C4-2B (cell line): ENCODE data around the gene KRT39.

Source experiments
- H3K27ac ChIP-seq: fragments of 450-650 bp; 2 replicates; pipeline ENCODE4 v1.5.1; 2017
- ZFX ChIP-seq: fragments of 450-650 bp; IDR thresholded peaks from 2 replicates; pipeline ENCODE4 v1.6.1; 2017
- TF ChIP-seq, protein P1 (sequence below): fragments of 450-650 bp; conservative IDR thresholded peaks from 2 replicates; pipeline ENCODE4 v1.5.1; 2017; ENCODE audit warnings: mild to moderate bottlenecking

The KRT39 gene

DNA sequence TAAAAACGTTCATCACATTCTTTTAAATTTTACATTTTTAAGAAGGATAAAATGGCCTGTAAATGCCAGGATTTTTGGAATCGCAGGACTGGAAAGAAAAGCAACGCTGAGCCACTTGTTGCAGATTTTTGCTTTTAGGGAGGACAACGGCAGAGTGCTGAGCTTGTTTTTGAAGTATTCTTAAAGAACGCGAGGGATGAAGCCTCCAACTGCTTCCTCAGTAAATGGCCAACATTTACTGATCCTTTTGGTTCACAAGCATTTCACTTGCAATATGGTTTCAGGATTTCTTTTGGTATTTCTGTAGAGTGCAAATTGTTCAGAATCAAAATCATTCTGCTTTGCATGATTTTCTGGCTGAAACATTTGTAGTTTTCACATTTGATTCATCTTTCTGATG is 26.5 kb downstream of the KRT39 start:
- no peak overlapping the region for H3K27ac ChIP-seq
- TF ChIP-seq, protein P1, sequence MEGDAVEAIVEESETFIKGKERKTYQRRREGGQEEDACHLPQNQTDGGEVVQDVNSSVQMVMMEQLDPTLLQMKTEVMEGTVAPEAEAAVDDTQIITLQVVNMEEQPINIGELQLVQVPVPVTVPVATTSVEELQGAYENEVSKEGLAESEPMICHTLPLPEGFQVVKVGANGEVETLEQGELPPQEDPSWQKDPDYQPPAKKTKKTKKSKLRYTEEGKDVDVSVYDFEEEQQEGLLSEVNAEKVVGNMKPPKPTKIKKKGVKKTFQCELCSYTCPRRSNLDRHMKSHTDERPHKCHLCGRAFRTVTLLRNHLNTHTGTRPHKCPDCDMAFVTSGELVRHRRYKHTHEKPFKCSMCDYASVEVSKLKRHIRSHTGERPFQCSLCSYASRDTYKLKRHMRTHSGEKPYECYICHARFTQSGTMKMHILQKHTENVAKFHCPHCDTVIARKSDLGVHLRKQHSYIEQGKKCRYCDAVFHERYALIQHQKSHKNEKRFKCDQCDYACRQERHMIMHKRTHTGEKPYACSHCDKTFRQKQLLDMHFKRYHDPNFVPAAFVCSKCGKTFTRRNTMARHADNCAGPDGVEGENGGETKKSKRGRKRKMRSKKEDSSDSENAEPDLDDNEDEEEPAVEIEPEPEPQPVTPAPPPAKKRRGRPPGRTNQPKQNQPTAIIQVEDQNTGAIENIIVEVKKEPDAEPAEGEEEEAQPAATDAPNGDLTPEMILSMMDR, result no peak
- TF ChIP-seq ZFX, result no peak

DNA sequence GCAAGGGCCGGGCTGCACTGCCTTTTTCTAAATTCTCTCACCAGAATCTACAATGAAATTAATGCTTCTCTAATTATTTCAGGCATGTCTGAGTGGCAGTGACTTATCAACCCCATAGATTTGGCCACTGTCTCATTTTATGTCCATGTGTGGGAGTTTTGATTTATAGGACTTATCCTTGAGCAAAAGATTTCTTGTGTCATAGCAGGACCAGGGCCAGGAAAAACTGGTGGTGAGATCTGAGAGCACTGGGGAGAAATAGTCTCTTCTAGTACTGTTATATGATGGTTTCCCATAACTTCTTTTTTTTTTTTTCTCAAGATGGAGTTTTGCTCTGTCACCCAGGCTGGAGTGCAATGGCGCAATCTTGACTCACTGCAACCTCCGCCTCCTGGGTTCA is 27.8 kb downstream of the KRT39 start:
- H3K27ac ChIP-seq, result no peak overlapping the region
- TF ChIP-seq, protein P1, result no peak
- no peak for TF ChIP-seq ZFX

DNA sequence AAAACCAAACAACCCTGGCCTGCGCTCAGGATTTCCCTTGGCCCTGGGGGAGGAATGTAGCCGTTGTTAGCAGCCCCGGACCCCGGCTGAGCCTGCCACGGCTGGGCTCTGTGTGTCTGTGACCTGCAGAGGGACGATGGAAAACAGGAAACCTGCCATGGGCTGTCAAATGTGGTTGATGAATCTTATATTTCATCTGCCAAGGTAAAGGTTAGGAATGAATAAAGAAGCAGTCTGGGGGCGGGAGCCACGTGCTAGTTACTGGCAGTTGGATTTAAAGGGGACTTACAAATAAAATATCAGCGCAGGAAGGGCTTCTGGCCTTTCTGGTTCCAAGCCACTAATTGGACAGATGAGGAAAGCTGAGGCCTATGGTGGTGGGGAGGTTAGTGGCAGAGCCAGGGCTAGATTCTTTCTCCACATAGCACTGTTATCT is 29.3 kb downstream of the KRT39 start, which contains the start of gene KRT23:
Gene KRT23, minus strand, starts transcription at position 263 of the 436 bp plus-strand sequence. CDS start 1,043 bp downstream, outside the sequence.
- H3K27ac ChIP-seq, result no peak within 1 kb of the TSS
- TF ChIP-seq ZFX, result no peak
- TF ChIP-seq, protein P1, result no peak

DNA sequence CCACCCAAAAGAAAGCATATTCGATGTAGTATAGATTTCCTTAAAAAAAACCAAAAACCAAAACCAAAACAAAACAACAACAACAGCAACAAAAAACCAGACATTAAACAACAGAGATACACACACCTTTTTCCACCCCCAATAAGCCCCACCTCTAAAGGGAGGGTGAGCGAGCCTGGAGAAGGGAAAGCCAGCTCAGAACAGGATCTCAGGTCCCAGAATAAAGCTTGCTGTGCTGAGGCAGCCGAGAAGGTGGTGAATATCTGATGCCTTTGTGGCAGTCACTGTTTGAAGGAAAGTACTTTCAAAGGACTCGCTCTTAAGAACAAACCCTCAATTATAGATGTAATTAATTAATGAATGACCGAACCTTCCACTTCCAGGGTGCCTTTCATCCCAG is 29.8 kb downstream of the KRT39 start:
- TF ChIP-seq, protein P1, result no peak
- TF ChIP-seq ZFX, result no peak

DNA sequence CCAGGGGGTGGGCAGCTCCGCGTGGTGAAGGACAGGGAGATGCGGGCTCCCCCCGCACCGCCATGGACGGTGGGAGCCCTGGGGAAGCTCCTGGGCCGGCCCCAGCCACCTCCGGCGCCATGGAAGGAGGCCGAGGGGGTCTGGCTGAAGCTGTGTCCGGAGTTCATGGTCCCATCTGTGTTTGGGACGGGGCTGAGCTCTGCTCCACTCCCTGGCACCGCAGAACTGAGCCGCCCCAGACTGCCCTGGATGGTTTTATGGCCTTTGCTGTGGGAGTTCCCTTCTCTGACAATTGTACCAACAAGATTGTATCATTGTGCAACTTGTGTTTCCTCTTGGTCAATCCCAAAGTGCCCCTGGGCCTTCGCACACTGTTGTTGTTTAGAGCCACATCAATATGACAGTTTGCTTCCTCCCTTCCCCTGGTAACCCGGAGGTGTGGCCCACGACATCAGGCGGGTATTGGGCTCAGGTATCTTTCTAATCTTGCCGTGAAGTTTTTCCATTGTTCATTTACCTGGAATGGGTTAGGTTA is 30.2 kb downstream of the KRT39 start:
- no peak overlapping the region for H3K27ac ChIP-seq
- TF ChIP-seq ZFX, result no peak
- TF ChIP-seq, protein P1, result no peak

More for the DNA sequence above, 29.8 kb downstream of the KRT39 start:
- no peak overlapping the region for H3K27ac ChIP-seq

DNA sequence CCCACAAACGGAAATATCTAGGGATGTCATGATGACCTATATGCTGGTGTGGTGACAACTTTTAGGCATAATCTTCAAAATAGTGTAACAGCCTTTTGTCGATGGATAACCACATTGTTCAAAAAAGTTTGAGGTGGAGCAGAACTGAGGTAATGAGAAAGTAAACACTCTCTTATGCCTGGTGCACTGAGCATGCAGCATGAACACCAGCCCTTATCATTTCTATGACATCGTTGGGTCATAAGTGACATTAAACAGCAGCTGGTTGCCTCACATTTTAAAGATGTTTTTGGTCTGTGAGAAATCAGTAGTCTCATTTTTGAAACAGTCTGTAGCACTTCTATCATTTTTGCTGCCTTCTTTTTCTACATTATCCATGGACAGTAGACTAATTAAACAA is 31.1 kb downstream of the KRT39 start:
- H3K27ac ChIP-seq, result no peak overlapping the region
- no peak for TF ChIP-seq ZFX
- TF ChIP-seq, protein P1, result no peak

DNA sequence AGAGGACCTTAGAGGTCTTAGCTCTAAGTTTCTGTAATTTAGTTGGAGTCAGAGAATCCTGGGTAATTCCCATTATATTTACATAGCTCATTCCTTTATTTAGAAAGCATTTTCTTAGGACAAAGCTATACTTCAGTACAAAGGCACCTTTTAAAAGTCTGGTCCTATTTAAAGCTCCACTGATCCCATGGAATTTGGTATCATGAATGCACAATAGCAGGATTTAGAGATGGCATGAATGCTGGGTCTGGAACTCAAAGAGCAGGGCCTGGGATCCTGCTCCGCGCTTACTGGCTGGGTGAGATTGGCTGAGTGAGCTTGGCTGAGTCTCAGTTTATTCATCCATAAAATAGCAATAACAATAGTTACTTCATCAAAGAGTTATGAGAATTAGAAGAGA is 34.1 kb downstream of the KRT39 start:
- TF ChIP-seq, protein P1, result no peak
- no peak for TF ChIP-seq ZFX
- H3K27ac ChIP-seq, result no peak overlapping the region
